HCT116 (cell line): Measurements from ENCODE around the gene XRCC3. TPM values are rescaled to one million over a fixed set of nuclear protein-coding genes. Genes with fewer than 3 reads are reported as not detected.

ENCODE experiments used
- ATAC-seq: fragments of 200-7000 bp; cut with Tn5 transposase; 2 replicates; pipeline ENCODE4 v1.9.1; 2020; ENCODE audit warnings: mild to moderate bottlenecking, moderate library complexity
- BruUV-seq: library from RNA; stranded (reverse); fragments of 400-500 nt; replicated peaks from 2 replicates; lab custom pipeline; 2021; lab: Mats Ljungman, UMichigan
- CTCF ChIA-PET: fragments of 300-600 bp; sonication (Branson Sonifier 250); formaldehyde crosslinking; loops from one replicate; lab custom pipeline; 2021; ENCODE audit warnings: antibody characterized with exemption; lab: Charles Lee
- POLR2A ChIA-PET: fragments of 300-600, 350-600 bp; sonication (Branson Sonifier 250); formaldehyde crosslinking; loops from one replicate; lab custom pipeline; 2021; ENCODE audit warnings: antibody characterized with exemption; lab: Charles Lee
- RAD21 ChIA-PET, 2 experiments: fragments of 300-600 bp; sonication (Branson Sonifier 250); formaldehyde crosslinking; loops; one replicate each; lab custom pipeline; 2023; ENCODE audit warnings: low total read pairs in 2 of 2; ENCODE audit not compliant: uncharacterized antibody in 2 of 2, unreplicated experiment in 2 of 2, low non-redundant PET in 1 of 2; lab: Charles Lee
- DNase-seq: peaks from one replicate; pipeline ENCODE4 v3.0.0-alpha.2; 2010; ENCODE audit warnings: low read depth, low spot score
- H2AFZ ChIP-seq: fragments of 200-600 bp; shearing (Covaris generic), sonication (generic); 2 replicates; pipeline ENCODE4 v1.6.1; 2017; ENCODE audit warnings: low read depth, mixed run types, mixed read lengths, antibody characterized with exemption, low read length; ENCODE audit not compliant: poor library complexity, severe bottlenecking
- H3K27ac ChIP-seq: 2 replicates; pipeline ENCODE4 v1.5.1; 2012; ENCODE audit warnings: low read depth, low read length
- H3K27me3 ChIP-seq: fragments of 200-600 bp; sonication (generic); 2 replicates; pipeline ENCODE4 v1.6.1; 2016; ENCODE audit warnings: mixed run types, low read length, mixed read lengths; ENCODE audit not compliant: insufficient read depth
- H3K36me3 ChIP-seq, 2 experiments: fragments of 200-500 bp in 1 of 2; fragments of 200-600 bp in 1 of 2; sonication (Bioruptor generic) in 1 of 2; sonication (generic) in 1 of 2; 2 replicates each; pipeline versions ENCODE4 v1.5.1 to v1.6.1; 2014 to 2016; ENCODE audit warnings: low read length in 2 of 2, inconsistent platforms in 1 of 2, mixed read lengths in 1 of 2, mixed run types in 1 of 2; ENCODE audit not compliant: insufficient read depth in 2 of 2, control insufficient read depth in 1 of 2
- H3K4me1 ChIP-seq, 2 experiments: fragments of 200-600 bp in 1 of 2; sonication (generic) in 1 of 2; 2 replicates each; pipeline versions ENCODE4 v1.5.1 to v1.6.1; 2012 to 2017; ENCODE audit warnings: low read length in 2 of 2, inconsistent platforms in 1 of 2, mild to moderate bottlenecking in 1 of 2, mixed read lengths in 1 of 2, mixed run types in 1 of 2, moderate library complexity in 1 of 2; ENCODE audit not compliant: insufficient read depth in 2 of 2, control insufficient read depth in 1 of 2
- H3K4me2 ChIP-seq: fragments of 200-600 bp; sonication (generic); 2 replicates; pipeline ENCODE4 v1.6.1; 2017; ENCODE audit warnings: mixed run types, low read length, mixed read lengths
- H3K4me3 ChIP-seq, 2 experiments: fragments of 200-600 bp in 1 of 2; sonication (generic) in 1 of 2; replicated peaks in 1 of 2; 2 replicates each; pipeline ENCODE4 v1.5.1; 2011 to 2016; ENCODE audit warnings: low read length in 2 of 2, control low read depth in 1 of 2, low read depth in 1 of 2, mild to moderate bottlenecking in 1 of 2, mixed read lengths in 1 of 2, mixed run types in 1 of 2
- H3K79me2 ChIP-seq: fragments of 200-600 bp; sonication (generic); 2 replicates; pipeline ENCODE4 v1.6.1; 2017; ENCODE audit warnings: mild to moderate bottlenecking, mixed run types, low read length, moderate library complexity, mixed read lengths; ENCODE audit not compliant: insufficient read depth
- H3K9ac ChIP-seq: fragments of 200-600 bp; sonication (generic); 2 replicates; pipeline ENCODE4 v1.6.1; 2016; ENCODE audit warnings: low read length, mixed read lengths
- H3K9me2 ChIP-seq: fragments of 200-600 bp; sonication (generic), shearing (Covaris generic); 2 replicates; pipeline ENCODE4 v1.6.1; 2017; ENCODE audit warnings: mixed run types, mild to moderate bottlenecking, moderate library complexity; ENCODE audit not compliant: insufficient read depth
- H3K9me3 ChIP-seq, 2 experiments: fragments of 200-500 bp in 1 of 2; fragments of 200-600 bp in 1 of 2; sonication (Bioruptor generic) in 1 of 2; sonication (generic) in 1 of 2; 2 replicates each; pipeline ENCODE4 v1.6.1; 2014 to 2017; ENCODE audit warnings: low read length in 2 of 2, mixed read lengths in 2 of 2, inconsistent platforms in 1 of 2, low read depth in 1 of 2, mild to moderate bottlenecking in 1 of 2, mixed run types in 1 of 2, moderate library complexity in 1 of 2; ENCODE audit not compliant: control insufficient read depth in 1 of 2, insufficient read depth in 1 of 2
- H4K20me1 ChIP-seq: fragments of 200-600 bp; sonication (generic), shearing (Covaris generic); 2 replicates; pipeline ENCODE4 v1.6.1; 2017; ENCODE audit warnings: mixed run types, mild to moderate bottlenecking, moderate library complexity; ENCODE audit not compliant: insufficient read depth
- EZH2 ChIP-seq: fragments of 200-600 bp; sonication (generic); IDR thresholded peaks from 2 replicates; pipeline ENCODE4 v1.6.1; 2017; ENCODE audit warnings: antibody characterized with exemption, mixed run types
- POLR2A ChIP-seq: IDR thresholded peaks from 2 replicates; pipeline ENCODE4 v1.7.0; 2011; ENCODE audit warnings: borderline replicate concordance; ENCODE audit not compliant: insufficient read depth, insufficient read length; ENCODE audit errors: extremely low read depth
- SRF ChIP-seq: IDR thresholded peaks from 2 replicates; pipeline ENCODE4 v1.6.1; 2012; ENCODE audit warnings: low read depth
- intact Hi-C: fragments of 100-400 bp; cut with micrococcal nuclease; formaldehyde crosslinking; loops from 2 replicates; pipeline ENCODE4 v1.10.0; 2022
- total RNA-seq: library from RNA; stranded (reverse); gene quantifications from one replicate; pipeline ENCODE4 v1.2.1, GENCODE V29; 2021; ENCODE audit not compliant: unreplicated experiment

Gene XRCC3
- total RNA-seq, 1 experiment from 2014 or later = 48.7 TPM

GRCh38 chr14:103688906-103689902, 26.0 kb downstream of the XRCC3 start:
- Histone ChIP-seq H3K9me3 (no peaks in the 10 kb centered on the region), H3K79me2 (peaks cover 7% of the 10 kb centered on the region; the same call in 1 of the 2 replicates), H3K36me3 (peaks cover 19 to 30% of the 10 kb centered on the region in 2 experiments; a peak in 3 of 4 replicates), H3K9me2 (no peaks in the 10 kb centered on the region), H3K27me3 (no peaks in the 10 kb centered on the region), H3K27ac (no peak overlapping the region), H3K4me3 (no peak overlapping the region), H2AFZ (no peak overlapping the region), H4K20me1 (peaks cover 15% of the 10 kb centered on the region; the same call in 1 of the 2 replicates), H3K4me1 (no peaks in the 10 kb centered on the region; a peak in 1 of 4 replicates), H3K4me2 (no peak overlapping the region), H3K9ac (no peak overlapping the region)
- POLR2A ChIA-PET = no interaction called here
- CTCF ChIA-PET = no interaction called here
- TF ChIP-seq SRF = no peak
- no TSS peak for BruUV-seq
- intact Hi-C loops = no loop called here
- DNase-seq (no peak), ATAC-seq (no peak)
- RAD21 ChIA-PET = no interaction called here

DNA sequence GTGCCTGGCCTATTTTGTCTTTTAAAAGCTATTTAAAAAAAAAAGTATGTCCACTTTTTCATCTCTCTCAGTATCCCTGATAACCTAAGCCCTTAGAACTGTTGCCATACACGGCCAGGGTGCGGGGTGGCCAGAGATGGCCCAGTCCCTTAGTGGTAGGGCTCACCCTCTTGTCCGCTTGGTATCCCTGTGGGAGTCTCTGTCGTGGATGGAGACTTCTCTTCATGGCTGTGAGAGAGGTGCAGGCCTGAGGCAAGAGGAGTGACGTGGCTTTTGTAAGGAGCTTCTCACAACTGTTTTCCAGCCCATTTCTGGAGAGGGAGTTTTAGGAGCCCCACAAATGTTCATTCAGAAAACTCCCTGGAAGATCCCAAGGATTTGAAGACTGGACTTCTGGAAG, 26.8 kb downstream of the XRCC3 start:
- DNase-seq (no peak), ATAC-seq (no peak)
- H3K9me3 ChIP-seq = no peaks in the 10 kb centered on the region
- RAD21 ChIA-PET = no interaction called here
- H4K20me1 ChIP-seq = peaks cover 15% of the 10 kb centered on the region; the same call in 1 of the 2 replicates
- H3K9ac ChIP-seq = no peak overlapping the region
- H3K79me2 ChIP-seq = peaks cover 7% of the 10 kb centered on the region; the same call in 1 of the 2 replicates
- TF ChIP-seq EZH2 = no peak
- no peak for TF ChIP-seq POLR2A
- TF ChIP-seq SRF = no peak
- intact Hi-C loops = no loop called here
- H3K9me2 ChIP-seq = no peaks in the 10 kb centered on the region
- CTCF ChIA-PET = no interaction called here
- no peak overlapping the region for H3K4me3 ChIP-seq
- no peaks in the 10 kb centered on the region; a peak in 1 of 4 replicates for H3K4me1 ChIP-seq
- H3K4me2 ChIP-seq = no peak overlapping the region
- H3K27ac ChIP-seq = no peak overlapping the region
- H2AFZ ChIP-seq = no peak overlapping the region
- no TSS peak for BruUV-seq
- H3K27me3 ChIP-seq = no peaks in the 10 kb centered on the region
- peaks cover 21 to 31% of the 10 kb centered on the region in 2 experiments; a peak in 3 of 4 replicates for H3K36me3 ChIP-seq
- POLR2A ChIA-PET = no interaction called here
